Suprapubic skin (tissue), 4 donors: ENCODE data around the gene GIT1. TPM values are rescaled to one million over a fixed set of nuclear protein-coding genes. Genes with fewer than 3 reads are reported as not detected.

Source experiments
- DNase-seq, 2 donors: peaks; one replicate each; pipeline ENCODE4 v3.0.0-alpha.2; 2019; ENCODE audit warnings: low spot score in 2 of 2
- H3K27ac ChIP-seq: fragments of 200-600 bp; sonication (generic); one replicate; pipeline ENCODE4 v1.5.1; 2019
- H3K27me3 ChIP-seq: fragments of 200-600 bp; sonication (generic); one replicate; pipeline ENCODE4 v1.5.1; 2019
- H3K36me3 ChIP-seq: fragments of 200-600 bp; sonication (generic); one replicate; pipeline ENCODE4 v1.5.1; 2019
- H3K4me1 ChIP-seq: fragments of 200-600 bp; sonication (generic); one replicate; pipeline ENCODE4 v1.5.1; 2019
- H3K4me3 ChIP-seq: fragments of 200-600 bp; sonication (generic); one replicate; pipeline ENCODE4 v1.5.1; 2019; ENCODE audit warnings: mild to moderate bottlenecking
- H3K9me3 ChIP-seq: fragments of 200-600 bp; sonication (generic); one replicate; pipeline ENCODE4 v1.5.1; 2019
- EP300 ChIP-seq: sonication (generic); formaldehyde crosslinking; IDR thresholded peaks from one replicate; pipeline ENCODE4 v1.6.1; 2017; ENCODE audit warnings: antibody characterized with exemption
- POLR2A ChIP-seq, 2 donors: fragments of 450-650 bp; IDR thresholded peaks; one replicate each; pipeline ENCODE4 v1.6.1; 2017; ENCODE audit warnings: antibody characterized with exemption in 2 of 2, mild to moderate bottlenecking in 2 of 2, moderate library complexity in 2 of 2
- POLR2AphosphoS5 ChIP-seq, 3 donors: sonication (generic); formaldehyde crosslinking; IDR thresholded peaks; one replicate each; pipeline ENCODE4 v1.6.1; 2017; ENCODE audit warnings: antibody characterized with exemption in 3 of 3
- whole genome bisulfite sequencing: methylation state at CpG from one replicate; pipeline ENCODE4 v1.1.5; 2018; 5-methylcytosine and 5-hydroxymethylcytosine counted together
- total RNA-seq, 4 donors: library from RNA; depleted of rRNA; stranded (reverse); fragments of >200 nt; gene quantifications; one replicate each; pipeline ENCODE4 v1.1.0, GENCODE V29; 2016
- TF ChIP-seq, protein P1 (sequence below), 2 donors: fragments of 200-600 bp in 1 of 2; fragments of 450-650 bp in 1 of 2; sonication (generic) in 1 of 2; IDR thresholded peaks; one replicate each; pipeline ENCODE4 v1.5.1; 2016 to 2019; ENCODE audit warnings: antibody characterized with exemption in 2 of 2, mild to moderate bottlenecking in 1 of 2, moderate library complexity in 1 of 2

Gene GIT1
- total RNA-seq, 4 donors from 2014 or later, result 66.7 to 103 (median 90.4) TPM

- H3K4me3 ChIP-seq, result no peak overlapping the region
- 64% methylated on average over 5 of the region's 13 CpGs for WGBS
- peaks cover 41% of the 10 kb centered on the region for H3K4me1 ChIP-seq
- no peaks in the 10 kb centered on the region for H3K27me3 ChIP-seq
- no peaks in the 10 kb centered on the region for H3K9me3 ChIP-seq
- no peak overlapping the region for H3K27ac ChIP-seq
- no peak for DNase-seq
- TF ChIP-seq, protein P1, sequence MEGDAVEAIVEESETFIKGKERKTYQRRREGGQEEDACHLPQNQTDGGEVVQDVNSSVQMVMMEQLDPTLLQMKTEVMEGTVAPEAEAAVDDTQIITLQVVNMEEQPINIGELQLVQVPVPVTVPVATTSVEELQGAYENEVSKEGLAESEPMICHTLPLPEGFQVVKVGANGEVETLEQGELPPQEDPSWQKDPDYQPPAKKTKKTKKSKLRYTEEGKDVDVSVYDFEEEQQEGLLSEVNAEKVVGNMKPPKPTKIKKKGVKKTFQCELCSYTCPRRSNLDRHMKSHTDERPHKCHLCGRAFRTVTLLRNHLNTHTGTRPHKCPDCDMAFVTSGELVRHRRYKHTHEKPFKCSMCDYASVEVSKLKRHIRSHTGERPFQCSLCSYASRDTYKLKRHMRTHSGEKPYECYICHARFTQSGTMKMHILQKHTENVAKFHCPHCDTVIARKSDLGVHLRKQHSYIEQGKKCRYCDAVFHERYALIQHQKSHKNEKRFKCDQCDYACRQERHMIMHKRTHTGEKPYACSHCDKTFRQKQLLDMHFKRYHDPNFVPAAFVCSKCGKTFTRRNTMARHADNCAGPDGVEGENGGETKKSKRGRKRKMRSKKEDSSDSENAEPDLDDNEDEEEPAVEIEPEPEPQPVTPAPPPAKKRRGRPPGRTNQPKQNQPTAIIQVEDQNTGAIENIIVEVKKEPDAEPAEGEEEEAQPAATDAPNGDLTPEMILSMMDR (IDR thresholded peaks at IDR 0.05), result no peak
- TF ChIP-seq POLR2A (IDR thresholded peaks at IDR 0.05) (no peak), EP300 (no peak), POLR2AphosphoS5 (IDR thresholded peaks at IDR 0.05) (no peak)
- H3K36me3 ChIP-seq, result no peaks in the 10 kb centered on the region
Measured at GRCh38 chr17:29597361-29598172, 8.1 kb upstream of the GIT1 start.

DNA sequence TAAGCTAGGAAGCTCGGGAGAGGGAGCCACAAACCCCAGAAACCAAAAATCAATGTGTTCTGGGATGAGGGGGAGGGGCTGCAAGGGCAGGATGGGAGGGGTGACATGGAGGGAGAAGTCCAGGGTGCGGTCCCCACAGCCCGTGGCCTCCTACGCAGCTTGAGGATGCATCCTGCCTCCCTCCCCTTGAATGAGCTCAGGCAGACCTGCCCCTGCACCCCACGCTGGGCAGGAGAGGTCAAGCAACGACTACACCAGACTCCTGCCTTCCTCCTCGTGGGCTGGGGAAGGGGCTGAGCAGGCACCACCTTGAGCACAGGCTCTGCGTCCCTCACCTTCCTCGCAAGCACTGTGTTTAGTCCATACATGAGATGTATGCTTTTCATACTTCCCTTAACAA is 7.4 kb upstream of the GIT1 start:
- no peak for DNase-seq
- Histone ChIP-seq H3K27ac (no peak overlapping the region), H3K9me3 (no peaks in the 10 kb centered on the region)

GRCh38 chr17:29595943-29596774 is 6.7 kb upstream of the GIT1 start:
- Histone ChIP-seq H3K36me3 (no peaks in the 10 kb centered on the region), H3K4me3 (no peak overlapping the region), H3K4me1 (peaks cover 55% of the 10 kb centered on the region), H3K27ac (no peak overlapping the region), H3K27me3 (no peaks in the 10 kb centered on the region), H3K9me3 (no peaks in the 10 kb centered on the region)
- 88% methylated on average over 11 of the region's 12 CpGs for WGBS
- no peak for DNase-seq
- TF ChIP-seq POLR2A (IDR thresholded peaks at IDR 0.05) (no peak), POLR2AphosphoS5 (IDR thresholded peaks at IDR 0.05) (no peak)

More for the DNA sequence above, 7.4 kb upstream of the GIT1 start:
- no peak overlapping the region for H3K4me3 ChIP-seq
- H3K27me3 ChIP-seq, result no peaks in the 10 kb centered on the region
- no peaks in the 10 kb centered on the region for H3K36me3 ChIP-seq
- H3K4me1 ChIP-seq, result peaks cover 48% of the 10 kb centered on the region
- TF ChIP-seq EP300, result no peak
- WGBS, result 50% methylated on average over 9 of the region's 9 CpGs

- DNase-seq, result no peak
- Histone ChIP-seq H3K27ac (no peak overlapping the region), H3K27me3 (no peaks in the 10 kb centered on the region), H3K36me3 (no peaks in the 10 kb centered on the region), H3K9me3 (no peaks in the 10 kb centered on the region), H3K4me1 (peaks cover 63% of the 10 kb centered on the region), H3K4me3 (no peak overlapping the region)
- TF ChIP-seq POLR2AphosphoS5 (IDR thresholded peaks at IDR 0.05) (no peak), POLR2A (IDR thresholded peaks at IDR 0.05) (no peak)
- TF ChIP-seq, protein P1 (IDR thresholded peaks at IDR 0.05), result no peak
- 88% methylated on average over 3 of the region's 7 CpGs for WGBS
Measured at GRCh38 chr17:29595107-29595942, 5.9 kb upstream of the GIT1 start.

- no peak for DNase-seq
- peaks cover 70% of the 10 kb centered on the region for H3K4me1 ChIP-seq
- TF ChIP-seq POLR2A (IDR thresholded peaks at IDR 0.05) (no peak), EP300 (no peak), POLR2AphosphoS5 (IDR thresholded peaks at IDR 0.05) (no peak)
- TF ChIP-seq, protein P1 (IDR thresholded peaks at IDR 0.05), result no peak
- WGBS, result 100% methylated on average over 1 of the region's 11 CpGs
- H3K9me3 ChIP-seq, result no peaks in the 10 kb centered on the region
- H3K36me3 ChIP-seq, result no peaks in the 10 kb centered on the region
- peak overlapping the region; percentile 56 for H3K4me3 ChIP-seq
- H3K27me3 ChIP-seq, result no peaks in the 10 kb centered on the region
- no peak overlapping the region for H3K27ac ChIP-seq
Measured at GRCh38 chr17:29594519-29595090, 5.2 kb upstream of the GIT1 start.
